LNCaP clone FGC (cell line): Measurements from ENCODE around the gene C1orf185.
"Not testable (repeated sequence)": the region's sequence is repeated elsewhere in the genome, so short reads cannot be mapped to it uniquely, and the experiment has no call there.

Experiments
- DNase-seq: peaks from one replicate; pipeline ENCODE4 v3.0.0-alpha.2; 2011; ENCODE audit warnings: low read depth
- H3K4me3 ChIP-seq: 2 replicates; pipeline ENCODE4 v1.5.1; 2011; ENCODE audit warnings: mild to moderate bottlenecking, low read depth, low read length, control low read depth
- TF ChIP-seq, protein P1 (sequence below): IDR thresholded peaks from 2 replicates; pipeline ENCODE4 v1.5.1; 2012; ENCODE audit warnings: mild to moderate bottlenecking; ENCODE audit not compliant: control insufficient read depth, insufficient read depth; ENCODE audit errors: extremely low read depth

The C1orf185 gene

GRCh38 chr1:51100264-51100880, 1.7 kb upstream of the C1orf185 start:
- TF ChIP-seq, protein P1, sequence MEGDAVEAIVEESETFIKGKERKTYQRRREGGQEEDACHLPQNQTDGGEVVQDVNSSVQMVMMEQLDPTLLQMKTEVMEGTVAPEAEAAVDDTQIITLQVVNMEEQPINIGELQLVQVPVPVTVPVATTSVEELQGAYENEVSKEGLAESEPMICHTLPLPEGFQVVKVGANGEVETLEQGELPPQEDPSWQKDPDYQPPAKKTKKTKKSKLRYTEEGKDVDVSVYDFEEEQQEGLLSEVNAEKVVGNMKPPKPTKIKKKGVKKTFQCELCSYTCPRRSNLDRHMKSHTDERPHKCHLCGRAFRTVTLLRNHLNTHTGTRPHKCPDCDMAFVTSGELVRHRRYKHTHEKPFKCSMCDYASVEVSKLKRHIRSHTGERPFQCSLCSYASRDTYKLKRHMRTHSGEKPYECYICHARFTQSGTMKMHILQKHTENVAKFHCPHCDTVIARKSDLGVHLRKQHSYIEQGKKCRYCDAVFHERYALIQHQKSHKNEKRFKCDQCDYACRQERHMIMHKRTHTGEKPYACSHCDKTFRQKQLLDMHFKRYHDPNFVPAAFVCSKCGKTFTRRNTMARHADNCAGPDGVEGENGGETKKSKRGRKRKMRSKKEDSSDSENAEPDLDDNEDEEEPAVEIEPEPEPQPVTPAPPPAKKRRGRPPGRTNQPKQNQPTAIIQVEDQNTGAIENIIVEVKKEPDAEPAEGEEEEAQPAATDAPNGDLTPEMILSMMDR: no peak
- DNase-seq: no peak
- no peak overlapping the region for H3K4me3 ChIP-seq

GRCh38 chr1:51114137-51114536, 12.1 kb downstream of the C1orf185 start:
- no peak for DNase-seq
- no peak overlapping the region for H3K4me3 ChIP-seq
- TF ChIP-seq, protein P1: no peak

GRCh38 chr1:51115714-51116404, 13.8 kb downstream of the C1orf185 start:
- no peak overlapping the region for H3K4me3 ChIP-seq
- DNase-seq: no peak
- TF ChIP-seq, protein P1: no peak

GRCh38 chr1:51119331-51119730, 17.3 kb downstream of the C1orf185 start:
- DNase-seq: peak; percentile 46
- TF ChIP-seq, protein P1: no peak
- H3K4me3 ChIP-seq: no peak overlapping the region

- DNase-seq: no peak
- H3K4me3 ChIP-seq: no peak overlapping the region
- TF ChIP-seq, protein P1: no peak
Measured at GRCh38 chr1:51120629-51121028, 18.6 kb downstream of the C1orf185 start.

- not testable (repeated sequence) for DNase-seq, H3K4me3 ChIP-seq
Measured at GRCh38 chr1:51127152-51127551, 25.1 kb downstream of the C1orf185 start.

DNA sequence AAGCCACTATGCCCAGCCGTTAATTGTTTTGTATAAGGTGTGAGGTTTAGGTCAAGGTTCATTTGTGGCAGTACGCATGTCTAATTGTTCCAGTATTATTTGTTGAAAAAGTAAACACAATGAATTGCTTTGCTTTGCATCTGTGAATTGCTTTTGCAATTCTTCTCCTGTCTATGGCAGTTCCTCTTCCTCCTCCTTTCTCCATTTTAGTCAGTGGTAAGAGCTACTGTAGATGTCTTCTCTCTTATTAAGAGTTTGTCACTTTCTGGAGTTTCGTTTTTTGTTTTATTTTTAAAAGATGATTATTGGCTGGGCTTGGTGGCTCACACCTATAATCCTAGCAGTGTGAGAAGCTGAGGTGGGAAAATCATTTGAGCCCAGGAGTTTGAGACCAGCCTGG, 29.2 kb downstream of the C1orf185 start:
- TF ChIP-seq, protein P1: no peak
- no peak overlapping the region for H3K4me3 ChIP-seq
- DNase-seq: no peak
